COLO829 (cell line): ENCODE measurements around the gene AP2M1.
"Not testable (repeated sequence)": the region's sequence is repeated elsewhere in the genome, so short reads cannot be mapped to it uniquely, and the experiment has no call there.

Source experiments
- DNase-seq: peaks from one replicate; pipeline ENCODE4 v3.0.0; 2012; ENCODE audit warnings: low spot score

AP2M1 gene

DNA sequence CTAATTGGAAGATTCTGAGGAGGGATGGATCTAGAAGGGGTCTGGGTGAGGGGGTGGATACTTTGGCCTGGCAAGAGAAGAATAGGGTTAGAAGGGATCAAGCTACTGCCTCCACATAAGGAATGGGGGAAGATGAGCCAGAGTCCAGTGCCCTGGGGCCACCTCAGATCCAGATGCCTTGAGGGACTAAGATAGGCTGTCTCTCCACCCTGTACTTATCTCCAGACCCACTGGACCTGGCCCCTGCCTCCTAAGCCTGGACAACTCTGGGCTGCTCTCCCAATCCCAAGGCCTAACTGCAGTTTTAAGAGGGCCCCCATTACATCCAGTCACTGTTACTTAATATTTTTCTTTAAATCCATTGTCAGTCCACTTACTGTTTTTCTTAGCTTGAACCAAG lies 17.4 kb upstream of the AP2M1 start:
- no peak for DNase-seq

DNA sequence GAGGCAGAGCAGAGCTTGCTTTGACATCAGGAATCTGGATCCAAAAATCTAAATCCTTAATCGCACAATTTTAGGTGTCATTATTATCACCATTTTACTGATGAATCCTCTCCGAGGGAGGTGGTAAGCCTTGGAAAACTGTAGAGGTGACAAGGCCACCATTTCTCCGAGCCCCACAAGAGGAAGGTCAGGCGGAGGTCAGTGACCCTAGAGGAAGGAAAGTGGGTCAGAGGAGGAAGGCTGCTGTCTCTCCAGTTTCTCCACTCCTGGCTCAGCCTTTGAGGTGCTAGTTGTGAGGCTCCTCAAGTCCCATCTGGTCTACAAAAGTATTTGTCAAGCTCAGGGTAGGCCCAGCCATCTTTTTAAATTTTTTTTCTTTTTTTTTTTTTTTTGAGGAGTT lies 16.3 kb upstream of the AP2M1 start:
- DNase-seq, result no peak

DNA sequence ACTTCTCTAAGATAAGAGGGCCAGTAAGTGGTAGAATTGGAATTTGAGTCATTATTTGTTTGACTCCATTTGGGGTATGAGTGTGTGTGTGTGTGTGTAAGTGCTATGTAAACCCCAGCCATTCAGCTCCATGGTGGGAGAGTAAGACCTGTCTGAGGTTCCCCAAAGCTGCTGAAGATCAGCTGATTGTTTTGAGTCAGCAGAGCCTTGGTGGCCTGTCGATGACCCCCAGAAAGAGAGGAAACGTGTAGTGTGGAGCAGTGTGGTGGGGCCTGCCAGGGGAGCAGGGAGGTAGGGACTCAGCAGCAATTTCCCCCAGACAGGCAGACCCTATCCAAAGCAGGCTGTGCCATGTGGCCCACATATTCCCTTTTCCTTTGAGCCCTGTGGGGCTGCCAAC lies 14.2 kb upstream of the AP2M1 start:
- DNase-seq, result no peak

DNA sequence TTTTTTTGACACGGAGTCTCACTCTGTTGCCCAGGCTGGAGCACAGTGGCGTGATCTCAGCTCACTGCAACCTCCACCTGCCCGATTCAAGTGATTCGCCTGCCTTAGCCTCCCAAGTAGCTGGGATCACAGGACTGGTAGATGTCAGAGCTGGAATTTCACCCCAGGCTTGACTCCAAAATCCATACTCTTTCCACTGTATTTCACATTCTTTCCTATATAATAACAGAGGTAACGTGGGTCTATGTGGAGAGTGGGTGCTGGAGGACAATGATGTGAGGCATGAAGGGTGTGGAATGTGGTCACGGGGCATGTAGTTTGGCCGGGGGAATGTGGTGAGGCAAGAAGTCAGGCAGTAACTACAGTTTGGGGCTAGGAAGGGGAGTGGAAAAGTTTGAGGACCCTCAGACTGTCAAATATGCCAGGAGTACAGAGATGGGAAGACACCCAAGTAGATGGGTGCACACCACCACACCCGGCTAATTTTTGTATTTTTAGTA lies 12.0 kb upstream of the AP2M1 start:
- not testable (repeated sequence) for DNase-seq

DNA sequence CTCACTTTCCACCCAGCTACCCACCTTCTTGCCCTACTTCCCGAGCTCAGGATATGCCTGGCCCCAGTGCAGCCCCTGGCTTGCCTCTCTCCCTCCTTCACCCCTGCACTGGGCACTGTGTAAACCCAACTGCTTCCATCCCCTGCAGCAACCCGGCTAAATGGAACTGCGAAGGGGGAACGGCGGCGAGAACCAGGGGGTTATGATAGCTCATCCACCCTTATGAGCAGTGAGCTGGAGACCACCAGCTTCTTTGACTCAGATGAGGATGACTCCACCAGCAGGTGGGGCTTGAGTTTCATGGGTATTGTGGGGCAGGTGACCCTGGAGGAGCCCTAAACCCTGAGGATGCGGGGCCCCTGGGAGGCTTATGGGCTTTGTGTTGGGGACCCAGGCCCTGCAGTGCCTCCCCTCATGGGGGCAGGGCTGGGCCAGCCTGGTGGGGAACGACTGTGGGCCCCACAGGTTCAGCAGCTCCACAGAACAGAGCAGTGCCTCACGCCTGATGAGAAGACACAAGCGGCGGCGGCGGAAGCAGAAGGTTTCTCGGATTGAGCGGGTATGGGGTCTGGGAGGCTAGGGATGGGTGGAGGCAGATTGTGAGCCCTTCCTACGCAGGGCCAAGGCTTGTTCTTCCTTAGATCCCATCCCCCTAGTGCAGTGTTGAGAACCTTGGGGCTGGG lies 9.9 kb upstream of the AP2M1 start:
- DNase-seq, result no peak

DNA sequence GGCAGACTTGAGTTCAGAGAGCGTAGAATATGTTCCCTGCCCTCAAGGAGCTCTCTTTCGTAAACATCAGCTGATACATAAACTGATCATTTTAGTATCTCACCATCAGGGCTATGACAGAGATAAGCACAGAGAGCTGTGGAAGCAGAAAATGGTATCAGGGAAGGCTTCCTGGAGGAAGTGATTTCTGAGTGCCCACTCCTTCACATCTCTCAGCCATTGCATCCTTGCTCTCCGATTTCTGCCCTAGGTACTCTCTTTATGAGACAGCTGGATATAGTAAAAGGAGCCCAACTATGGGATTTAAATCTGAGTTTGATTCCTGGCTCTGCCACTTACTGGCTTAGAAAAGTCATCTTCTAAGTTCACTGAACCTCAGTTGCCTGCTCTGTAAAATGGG lies 9.1 kb upstream of the AP2M1 start:
- DNase-seq, result no peak

DNA sequence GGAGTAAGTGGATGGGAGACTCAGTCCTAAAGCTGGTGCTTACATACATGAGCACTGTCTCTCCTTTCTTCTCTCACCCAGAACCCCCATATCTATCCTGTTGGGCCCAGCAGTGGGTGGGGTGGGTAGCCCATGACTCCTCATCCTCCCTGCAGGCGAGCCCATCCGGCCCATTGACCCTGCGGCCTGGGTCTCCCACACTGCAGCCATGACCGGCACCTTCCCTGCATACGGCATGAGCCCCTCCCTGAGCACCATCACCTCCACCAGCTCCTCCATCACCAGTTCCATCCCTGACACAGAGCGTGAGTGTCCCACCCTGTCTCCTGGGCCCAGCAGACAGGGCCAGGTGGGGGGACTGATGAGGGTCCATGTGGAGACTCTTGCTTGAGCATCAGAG lies 8.0 kb upstream of the AP2M1 start:
- DNase-seq, result no peak

DNA sequence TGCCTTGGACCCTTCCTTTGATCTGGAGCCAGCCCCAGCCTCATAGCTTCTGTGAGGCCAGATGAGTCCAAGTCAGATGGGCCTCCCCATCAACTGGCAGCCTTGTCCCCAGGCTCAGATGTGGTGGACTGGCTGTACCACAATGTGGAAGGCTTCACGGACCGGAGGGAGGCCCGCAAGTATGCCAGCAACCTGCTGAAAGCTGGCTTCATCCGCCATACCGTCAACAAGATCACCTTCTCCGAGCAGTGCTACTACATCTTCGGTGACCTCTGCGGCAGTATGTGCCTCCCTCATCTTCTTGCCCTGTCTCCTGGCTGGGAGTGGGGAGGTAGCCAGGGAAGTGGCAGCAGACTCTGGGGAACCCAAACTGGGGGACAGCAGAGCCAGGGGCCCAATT lies 6.9 kb upstream of the AP2M1 start:
- DNase-seq, result no peak

DNA sequence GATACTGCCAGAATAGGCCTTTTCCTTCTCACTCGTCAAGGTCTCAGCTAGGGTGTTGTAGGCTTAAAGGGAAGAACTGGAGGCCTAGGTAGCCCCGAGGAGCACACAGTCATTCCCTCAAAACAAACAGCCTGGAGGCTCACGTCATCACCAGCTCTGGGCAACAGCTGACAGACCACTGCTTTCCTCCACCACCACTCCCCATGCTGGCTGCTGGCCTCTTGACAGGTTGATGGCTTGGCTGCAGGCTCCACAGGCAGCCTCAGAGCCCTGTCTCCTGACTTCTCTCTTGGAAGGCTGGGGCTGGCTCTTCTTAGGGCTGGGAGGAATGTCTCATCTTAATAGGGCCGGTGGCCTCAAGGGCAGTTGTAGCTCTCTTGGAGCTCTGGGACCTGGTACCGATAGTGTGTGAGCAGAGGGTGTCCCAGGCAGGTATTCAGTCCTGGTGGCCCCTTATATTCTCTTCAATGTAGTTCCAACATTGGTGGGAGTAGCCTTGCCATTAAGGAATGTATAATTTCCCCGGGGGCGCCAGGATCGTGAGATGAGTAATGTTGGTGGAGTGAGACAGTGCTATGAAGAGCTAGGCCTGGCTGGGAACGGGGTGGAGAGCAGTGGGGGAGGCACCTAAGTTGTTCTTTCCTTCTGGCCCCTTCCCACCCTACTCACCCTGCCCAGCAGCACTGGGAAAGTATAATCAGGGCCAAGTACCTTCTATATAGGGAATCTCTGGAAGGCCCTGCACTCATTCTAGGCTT lies 6.1 kb upstream of the AP2M1 start:
- DNase-seq, result no peak

DNA sequence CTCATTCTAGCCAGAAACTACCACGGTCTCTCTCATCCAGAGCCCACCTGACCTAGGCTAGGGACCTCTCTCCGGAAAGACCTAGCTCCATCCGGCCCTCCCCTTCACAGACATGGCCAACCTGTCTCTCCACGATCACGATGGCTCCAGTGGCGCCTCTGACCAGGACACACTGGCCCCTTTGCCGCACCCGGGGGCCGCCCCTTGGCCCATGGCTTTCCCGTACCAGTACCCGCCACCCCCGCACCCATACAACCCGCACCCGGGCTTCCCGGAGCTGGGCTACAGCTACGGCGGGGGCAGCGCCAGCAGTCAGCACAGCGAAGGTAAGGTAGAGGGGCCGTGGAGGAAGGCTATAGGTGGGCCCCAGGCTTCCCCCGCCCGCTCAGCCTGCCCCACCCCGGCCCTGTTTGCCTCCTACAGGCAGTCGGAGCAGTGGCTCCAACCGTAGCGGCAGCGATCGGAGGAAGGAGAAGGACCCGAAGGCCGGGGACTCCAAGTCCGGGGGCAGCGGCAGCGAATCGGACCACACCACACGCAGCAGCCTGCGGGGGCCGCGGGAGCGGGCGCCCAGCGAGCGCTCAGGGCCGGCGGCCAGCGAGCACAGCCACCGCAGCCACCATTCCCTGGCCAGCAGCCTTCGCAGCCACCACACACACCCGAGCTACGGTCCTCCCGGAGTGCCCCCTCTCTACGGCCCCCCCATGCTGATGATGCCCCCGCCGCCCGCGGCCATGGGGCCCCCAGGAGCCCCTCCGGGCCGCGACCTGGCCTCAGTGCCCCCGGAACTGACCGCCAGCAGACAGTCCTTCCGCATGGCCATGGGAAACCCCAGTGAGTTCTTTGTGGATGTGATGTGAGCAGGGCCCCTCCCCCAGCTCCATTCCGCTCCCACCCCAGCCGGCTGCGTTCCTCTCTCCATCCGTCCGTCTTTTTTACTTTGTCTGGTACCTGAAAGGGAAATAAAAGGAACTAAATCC lies 4.5 kb upstream of the AP2M1 start:
- DNase-seq, result no peak

DNA sequence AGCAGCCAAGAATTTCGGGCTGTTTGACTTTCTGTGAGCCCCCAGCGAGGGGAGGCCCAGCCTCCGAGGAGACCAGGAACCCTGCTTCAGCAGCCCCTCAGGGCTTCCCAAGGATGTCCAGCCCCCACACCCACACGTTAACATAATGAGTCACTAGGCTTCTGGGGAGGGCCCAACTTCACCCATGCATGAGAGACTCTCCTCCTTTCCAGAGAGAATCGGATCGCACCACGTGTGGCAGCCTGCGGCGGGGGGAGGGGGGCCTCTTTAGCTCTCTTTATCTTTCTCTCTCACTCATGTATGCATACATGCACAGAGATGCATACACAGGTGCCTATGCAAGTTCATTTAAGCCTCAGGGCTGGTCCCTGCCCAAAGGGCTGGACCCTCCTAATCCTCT lies 3.1 kb upstream of the AP2M1 start:
- DNase-seq, result peak; percentile 88

DNA sequence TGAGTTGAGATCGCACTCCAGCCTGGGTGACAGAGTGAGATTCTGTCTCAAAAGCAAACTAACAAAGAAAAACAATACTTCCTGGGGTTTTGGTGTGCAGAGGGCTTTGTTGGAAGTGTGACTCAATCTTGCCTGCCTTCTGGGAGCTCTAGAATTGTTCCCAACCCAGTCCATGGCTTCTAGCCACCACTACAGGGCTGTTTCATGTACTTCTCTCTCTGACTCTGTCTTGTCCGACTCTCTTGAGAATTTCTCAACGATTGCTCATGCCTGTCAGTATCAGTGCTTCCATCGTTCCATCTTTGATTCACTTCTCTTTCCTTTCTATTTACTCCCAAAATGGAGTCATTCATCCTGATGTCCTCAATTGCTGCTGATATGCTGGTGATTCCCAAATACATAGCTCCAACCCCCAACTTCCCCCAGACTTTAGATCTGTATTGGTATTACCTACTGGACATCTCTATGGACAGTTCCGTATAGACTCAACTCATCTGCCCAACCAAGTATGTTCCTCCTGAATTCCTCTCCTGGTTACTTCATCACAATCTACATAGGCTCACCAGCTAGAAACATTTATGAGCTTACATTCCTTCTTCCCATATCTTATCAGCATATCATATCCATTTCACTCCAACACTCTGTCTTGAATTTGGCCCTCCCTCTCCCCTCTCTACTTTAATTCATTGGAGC lies 1.8 kb upstream of the AP2M1 start:
- no peak for DNase-seq

DNA sequence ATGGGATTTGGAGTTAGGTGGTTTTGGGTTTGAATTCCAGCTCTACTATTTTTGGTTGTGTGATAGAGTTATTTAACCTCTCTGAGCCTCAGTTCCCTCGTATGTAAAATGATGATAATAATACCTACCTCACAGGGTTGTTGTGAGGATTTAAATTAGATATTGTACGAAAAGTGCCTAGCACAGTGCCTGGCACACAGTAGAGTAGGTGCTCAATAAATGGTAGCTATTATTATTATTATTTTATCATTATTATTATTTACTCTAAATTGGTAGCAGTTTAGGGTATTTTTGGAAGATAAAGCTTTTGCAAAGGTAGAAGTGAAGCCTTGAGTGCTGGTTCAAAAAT lies 1.3 kb upstream of the AP2M1 start:
- DNase-seq, result no peak

DNA sequence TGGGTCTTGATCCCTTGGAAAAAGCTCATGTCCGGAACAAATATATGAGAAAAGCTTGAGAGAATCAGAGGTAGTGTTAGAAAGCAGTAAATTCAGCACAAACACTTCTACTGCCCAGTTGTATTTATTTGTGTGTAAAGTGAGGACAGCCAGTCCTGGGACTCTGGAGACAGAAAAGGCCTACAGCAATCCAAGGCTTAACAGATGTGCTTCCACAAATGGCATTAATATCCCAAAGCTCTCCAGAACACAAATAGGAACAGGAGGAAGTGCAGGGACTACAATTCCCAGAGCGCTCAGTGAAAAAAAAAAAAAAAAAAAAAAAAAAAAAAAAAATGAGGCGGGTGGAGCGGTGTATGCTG lies 390 bp upstream of the AP2M1 start:
- no peak for DNase-seq

DNA sequence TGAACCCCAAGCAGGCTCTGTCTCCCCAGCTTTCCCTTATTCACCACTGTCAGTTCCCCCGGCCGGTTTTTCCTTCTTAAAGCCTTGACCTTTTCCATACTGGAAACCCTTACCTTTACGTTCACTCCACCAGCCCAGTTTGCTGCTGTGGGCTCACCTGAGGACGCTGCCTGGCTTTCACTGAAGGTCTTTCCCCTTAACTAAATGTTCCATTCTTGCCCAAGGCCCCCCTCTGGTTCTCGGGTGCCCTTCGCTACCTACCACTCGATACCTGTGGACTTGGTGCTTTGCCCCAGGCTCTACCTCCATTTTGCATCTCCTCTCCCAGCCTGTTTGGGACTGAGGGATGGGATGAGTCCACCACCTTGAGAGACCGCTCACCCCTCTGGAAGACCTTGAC lies 851 bp downstream of the AP2M1 start:
- DNase-seq, result no peak

DNA sequence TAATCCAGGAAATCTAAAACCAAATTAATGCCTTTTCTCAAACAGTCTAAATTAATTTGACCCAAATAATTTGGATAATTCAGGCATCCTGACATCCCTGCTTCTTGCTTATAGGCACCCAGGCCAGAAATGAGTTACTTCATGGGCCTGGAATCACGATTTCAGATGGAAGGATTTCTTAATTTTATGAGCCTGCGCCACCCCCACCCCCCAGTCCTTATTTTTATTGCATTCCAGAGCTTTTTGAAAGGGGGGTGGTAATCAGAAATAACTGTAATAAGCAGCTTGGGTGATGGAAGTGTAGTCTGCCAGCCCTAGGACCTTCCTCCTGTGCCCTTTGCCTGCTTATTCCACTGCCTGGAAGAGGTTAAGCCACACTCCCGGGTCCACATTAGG lies 1.3 kb downstream of the AP2M1 start:
- no peak for DNase-seq

DNA sequence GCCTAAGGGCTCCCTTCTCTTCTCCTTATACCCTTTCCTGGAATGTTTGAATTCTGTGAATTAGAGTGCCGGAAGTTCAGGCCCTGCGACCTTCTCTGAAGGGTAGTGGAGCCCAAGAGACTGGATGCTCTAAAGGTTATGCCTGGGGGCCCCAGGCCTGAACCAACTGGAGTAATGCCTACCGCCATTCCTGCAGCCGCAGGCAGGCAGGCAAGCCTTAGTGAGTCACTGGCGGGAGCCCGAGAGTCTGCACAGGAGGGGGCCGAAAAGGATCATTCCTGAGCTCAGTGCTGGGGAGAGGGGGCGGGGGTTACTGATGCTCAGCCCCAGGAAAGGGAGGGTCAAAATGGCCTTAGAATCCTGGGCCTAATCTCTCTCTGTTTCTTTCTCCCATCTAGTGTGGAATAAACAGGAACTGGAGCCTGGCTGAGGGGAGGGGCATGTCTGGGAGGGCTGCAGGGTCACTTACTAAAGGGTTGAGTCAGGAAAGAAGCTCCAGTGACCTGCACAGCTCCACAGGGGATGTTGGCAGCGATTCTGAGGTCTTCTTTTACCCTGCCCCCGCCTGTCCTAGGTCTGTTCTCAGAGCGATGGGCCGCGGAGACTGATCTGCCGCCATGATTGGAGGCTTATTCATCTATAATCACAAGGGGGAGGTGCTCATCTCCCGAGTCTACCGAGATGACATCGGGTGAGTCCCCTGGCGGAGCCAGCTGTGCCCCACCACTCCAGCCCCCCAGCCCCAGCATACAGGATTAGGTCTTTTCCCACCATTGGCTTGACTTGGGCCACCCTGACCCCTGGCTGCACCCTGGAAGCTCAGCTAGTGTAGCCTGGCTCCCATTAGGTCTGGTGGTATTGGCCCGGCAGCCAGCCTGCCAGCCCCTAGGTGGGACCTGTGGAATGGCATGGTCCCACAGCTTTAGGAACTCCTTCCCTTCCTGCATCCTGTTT lies 2.0 kb downstream of the AP2M1 start:
- peak; percentile 86 for DNase-seq

DNA sequence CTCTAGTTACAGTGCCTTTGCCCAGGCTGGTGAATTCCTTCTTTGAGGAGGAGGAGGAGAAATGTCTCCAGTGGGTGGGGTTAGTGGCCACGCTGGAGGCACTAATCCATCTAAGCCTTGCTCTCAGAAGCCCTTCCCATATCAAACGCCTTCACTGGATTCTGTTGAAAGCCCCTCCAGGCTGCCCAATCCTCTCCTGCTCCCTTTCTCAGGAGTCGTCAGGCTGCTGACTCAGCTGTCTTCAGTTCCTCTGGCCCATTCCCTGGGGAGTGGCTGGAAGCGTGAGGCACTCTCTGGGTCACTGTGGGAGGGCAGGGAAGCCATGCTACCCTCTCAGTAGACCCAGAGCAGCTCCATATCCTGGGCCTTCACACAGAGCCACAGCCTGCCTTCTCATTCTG lies 2.7 kb downstream of the AP2M1 start:
- DNase-seq, result no peak

DNA sequence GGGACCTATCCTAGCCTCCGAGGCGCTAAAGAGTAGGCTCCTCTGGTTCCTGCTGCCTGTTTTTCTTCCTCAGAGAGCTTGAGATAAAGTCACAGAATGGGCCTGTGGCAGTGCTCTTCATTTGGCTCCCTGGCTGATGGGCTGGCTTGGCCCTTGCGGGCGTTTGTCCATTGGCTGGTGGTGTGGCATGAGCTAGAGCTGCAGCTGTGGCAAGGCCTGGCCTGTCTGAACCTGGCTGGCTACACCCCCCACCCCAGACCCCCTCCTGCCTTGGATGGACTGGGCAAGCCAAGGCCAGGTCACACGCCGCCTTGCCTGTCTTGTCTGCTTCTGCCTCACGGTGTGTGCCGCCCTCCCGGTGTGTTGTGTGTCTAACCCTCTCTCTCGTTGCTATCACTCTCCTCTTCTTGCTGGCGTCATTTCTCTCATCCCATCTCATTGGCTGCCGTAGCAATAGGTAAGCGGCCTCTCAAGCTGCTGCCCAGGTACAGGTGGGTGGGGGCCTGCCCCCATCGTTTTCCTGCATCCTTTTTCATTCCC lies 3.2 kb downstream of the AP2M1 start:
- DNase-seq, result no peak

DNA sequence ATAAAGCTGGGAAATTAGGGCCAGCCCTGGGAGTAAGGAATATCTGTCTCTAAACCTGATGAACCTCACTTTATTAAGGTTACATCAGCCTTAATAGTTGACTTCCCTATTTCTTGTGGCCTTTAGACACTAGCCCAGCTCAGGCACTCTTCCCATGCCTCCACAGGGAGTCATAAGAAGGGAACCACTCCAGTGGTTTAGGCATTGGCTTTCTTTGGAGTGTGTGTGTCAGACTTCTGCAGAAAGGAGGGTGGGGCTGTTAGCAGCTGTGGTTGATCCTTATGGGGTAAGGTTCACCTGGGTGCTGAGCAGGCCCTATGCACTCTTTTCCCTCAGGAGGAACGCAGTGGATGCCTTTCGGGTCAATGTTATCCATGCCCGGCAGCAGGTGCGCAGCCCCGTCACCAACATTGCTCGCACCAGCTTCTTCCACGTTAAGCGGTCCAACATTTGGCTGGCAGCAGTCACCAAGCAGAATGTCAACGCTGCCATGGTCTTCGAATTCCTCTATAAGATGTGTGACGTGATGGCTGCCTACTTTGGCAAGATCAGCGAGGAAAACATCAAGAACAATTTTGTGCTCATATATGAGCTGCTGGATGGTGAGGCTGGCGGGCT lies 4.0 kb downstream of the AP2M1 start:
- DNase-seq, result no peak
